Bone marrow (tissue), 2 donors: ENCODE data around the gene SVBP.
"Not testable (repeated sequence)": the region's sequence is repeated elsewhere in the genome, so short reads cannot be mapped to it uniquely, and the experiment has no call there.

Experiments
- DNase-seq, 2 donors: peaks; one replicate each; lab custom pipeline; 2025; lab: John Stamatoyannopoulos, UW

Gene SVBP

DNA sequence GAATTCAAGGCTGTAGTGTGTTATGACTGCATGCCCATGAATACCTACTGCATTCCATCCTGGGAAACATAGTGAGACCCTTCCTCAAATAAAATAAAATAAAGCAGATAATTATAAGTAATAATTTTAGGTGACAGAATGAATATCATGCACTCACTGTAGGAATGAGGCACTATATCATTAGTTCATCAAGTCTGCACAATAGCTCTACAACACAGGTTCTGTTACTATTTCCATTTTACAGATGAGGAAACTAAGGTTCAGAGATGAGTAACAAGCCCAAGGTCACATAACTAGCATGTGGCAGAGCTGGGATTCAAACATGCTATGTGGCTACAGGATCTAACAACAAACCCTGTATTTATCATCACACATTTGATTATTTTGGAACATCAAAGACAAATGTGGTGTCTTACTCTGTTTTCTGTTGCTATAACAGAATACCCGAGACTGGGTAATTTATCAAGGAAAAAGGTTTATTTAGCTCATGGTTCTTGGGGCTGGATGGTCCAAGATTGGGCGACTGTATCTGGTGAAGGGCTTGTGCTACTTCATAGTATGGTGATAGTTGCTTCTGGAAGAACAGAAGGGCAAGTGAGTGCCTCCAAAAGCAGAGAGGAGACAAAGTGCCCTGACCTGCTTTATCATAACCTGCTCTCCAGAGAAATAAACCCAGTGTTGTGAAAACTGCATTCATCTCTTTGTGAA, 24.4 kb upstream of the SVBP start:
- DNase-seq = no peak

DNA sequence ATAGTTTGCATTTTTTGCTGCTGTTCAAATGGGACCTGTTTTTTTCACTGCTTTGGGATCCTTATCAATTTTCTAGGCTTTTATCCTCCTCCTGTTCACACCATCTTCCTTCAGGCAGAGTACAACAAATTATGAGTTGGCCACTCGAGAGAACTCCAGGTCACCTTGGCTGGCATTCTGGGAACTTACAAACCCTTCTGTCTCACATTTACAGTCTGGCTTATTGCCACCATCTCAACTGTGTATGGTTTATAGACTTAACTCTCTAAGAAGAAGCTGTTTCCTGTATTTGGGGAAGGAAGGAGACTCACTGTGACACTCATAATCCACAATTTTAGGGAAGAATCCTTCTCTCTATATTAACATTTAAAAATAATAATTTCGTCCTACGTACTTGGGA, 23.8 kb upstream of the SVBP start:
- no peak for DNase-seq

DNA sequence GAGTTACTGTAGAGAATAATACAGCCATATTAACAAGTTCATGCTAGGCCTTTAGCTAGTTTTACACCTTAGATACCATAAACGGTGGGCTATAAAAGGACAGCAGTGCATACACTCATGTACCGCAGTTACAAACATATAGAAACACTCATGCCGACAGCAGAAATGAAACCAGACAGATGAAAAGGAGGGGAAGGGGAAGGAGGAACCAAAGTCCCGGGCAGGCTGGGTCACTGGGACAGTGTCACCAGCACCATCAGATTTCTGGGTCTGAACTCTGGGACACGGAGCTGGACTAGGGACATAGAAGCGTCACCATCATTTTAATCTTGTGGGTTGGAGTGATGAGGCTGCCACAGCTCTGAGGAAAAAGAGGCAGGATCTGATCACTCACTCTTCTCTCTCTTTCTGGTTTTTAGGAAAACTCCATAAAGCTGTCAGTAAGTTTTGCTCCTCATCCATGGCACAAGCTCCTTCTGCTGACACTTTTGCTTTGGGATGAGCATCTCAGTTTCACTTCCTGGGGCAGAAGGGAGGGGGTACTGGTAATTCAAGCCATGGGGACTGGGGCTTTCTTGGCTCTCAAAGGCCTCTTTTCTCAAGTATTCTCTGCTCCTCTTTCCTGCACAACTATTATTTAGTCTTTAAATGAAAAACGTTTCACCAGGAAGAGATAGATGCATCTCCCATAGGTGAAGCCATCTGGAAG, 21.4 kb upstream of the SVBP start:
- no peak for DNase-seq

DNA sequence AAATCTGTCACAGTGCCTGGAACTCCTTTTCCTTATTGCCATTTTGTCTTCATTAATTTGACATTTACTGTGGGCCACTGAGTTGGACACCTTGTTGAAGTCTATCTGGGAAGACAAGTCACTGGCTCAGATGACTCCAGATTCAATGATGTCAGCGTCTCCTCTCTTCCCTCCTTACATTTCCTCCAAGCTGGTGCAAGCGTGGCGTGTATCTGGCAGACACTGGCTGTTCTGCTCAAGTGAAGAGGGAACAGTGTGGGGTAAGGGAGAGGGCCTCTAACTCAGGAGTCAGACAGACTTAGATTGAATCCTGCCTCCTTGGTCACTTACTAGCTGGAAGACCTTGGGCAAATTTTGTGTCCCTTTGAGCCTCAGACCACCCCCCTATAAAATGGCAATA, 20.5 kb upstream of the SVBP start:
- DNase-seq = no peak

DNA sequence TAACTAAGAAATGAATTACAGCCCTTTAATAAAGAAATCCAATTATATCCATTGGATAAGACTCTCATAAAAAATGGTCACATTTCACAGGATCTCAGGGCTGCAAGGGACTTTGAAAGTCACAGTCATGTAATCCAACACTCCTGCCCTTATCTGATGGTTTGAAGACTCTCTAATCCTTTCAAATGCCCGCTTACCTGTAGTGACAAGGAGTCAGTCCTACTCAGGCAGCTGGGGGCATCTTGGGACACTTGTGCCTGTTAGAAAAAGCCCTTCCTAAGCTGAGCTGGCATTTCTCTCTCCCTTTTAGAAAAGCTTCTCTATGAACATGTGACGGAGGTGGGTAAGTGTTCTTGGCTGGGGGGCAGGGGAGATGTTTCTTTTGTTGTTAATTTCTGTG, 18.2 kb upstream of the SVBP start:
- no peak for DNase-seq

DNA sequence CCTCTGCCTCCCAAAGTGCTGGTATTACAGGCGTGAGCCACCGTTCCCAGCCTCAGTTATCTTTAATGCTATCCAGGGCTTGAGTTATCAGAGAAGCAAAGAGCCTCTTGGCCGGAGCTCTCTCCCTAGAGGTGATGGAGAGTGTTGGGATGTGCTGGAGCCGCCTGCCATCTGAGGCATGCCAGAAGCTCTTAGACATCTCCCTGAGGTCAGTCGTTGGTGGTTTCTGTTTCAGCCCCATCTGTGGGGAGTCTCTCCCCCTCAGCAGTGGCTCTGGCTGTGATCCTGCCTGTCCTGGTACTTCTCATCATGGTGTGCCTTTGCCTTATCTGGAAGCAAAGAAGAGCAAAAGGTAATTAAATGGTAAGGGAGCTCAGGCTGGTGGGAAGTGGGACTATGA, 17.6 kb upstream of the SVBP start:
- no peak for DNase-seq

GRCh38 chr1:42833981-42834380, 16.8 kb upstream of the SVBP start:
- no peak for DNase-seq

GRCh38 chr1:42832641-42833240, 15.5 kb upstream of the SVBP start:
- no peak for DNase-seq

DNA sequence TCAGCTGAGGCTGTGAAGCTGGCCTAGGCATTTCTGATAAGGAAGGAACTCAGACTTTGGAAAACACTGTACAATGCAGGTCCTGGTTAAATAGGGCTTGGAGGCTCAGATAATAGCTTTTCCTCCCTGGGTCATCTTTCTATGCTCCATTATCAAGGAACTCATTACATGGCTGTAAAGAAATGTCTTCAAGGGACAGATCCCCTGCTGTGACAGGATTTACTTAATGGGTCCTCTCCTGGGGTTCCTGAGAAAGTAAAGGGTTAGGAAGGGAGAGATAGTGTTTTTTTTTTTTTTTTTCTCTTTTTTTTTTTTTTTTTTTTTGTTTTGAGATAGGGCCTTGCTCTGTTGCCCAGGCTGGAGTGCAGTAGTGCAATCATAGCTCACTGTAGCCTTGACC, 14.1 kb upstream of the SVBP start:
- no peak for DNase-seq

- no peak for DNase-seq
Measured at GRCh38 chr1:42830631-42831030, 13.4 kb upstream of the SVBP start.

DNA sequence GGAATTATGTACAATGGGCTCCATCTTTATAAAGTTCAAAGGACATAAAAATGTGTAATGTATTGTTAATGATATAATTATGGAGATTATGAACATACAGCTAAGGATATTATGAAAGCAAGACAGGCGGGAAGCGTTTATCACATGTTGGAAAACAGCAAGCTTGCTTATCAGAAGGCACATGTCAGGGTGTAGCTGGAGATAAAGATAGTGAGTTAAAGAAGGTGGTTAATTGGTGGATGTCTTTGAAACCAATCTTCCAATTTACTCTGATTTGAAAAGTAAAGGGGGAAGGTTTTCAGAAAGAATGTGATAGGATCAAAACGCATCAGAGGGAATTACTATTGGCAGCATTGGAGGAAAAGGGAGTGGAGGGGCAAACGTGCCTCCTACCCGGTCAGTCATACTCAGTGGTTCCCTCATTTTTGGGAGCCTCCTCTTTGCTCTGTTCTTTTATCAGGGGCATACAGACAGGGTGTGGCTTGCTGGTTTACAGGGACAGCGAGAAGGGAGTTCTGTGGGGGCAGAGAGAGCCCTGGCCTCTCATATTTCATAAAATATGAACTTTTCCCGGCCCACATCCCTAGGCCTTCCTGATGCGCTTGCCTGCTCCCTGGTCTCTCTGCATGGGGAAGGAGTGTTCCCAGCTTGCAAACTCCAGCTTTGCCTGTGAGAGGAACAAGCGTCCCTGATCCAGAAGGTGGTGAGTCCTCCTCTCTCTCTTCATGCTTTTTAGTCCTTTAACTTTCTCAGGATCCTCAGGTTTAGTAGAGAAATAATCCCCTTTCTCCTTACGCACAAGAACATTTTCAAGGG, 8.0 kb upstream of the SVBP start:
- DNase-seq = no peak

- DNase-seq = no peak
Measured at GRCh38 chr1:42824481-42825035, 7.4 kb upstream of the SVBP start.

GRCh38 chr1:42822800-42823392, 5.7 kb upstream of the SVBP start:
- no peak for DNase-seq

DNA sequence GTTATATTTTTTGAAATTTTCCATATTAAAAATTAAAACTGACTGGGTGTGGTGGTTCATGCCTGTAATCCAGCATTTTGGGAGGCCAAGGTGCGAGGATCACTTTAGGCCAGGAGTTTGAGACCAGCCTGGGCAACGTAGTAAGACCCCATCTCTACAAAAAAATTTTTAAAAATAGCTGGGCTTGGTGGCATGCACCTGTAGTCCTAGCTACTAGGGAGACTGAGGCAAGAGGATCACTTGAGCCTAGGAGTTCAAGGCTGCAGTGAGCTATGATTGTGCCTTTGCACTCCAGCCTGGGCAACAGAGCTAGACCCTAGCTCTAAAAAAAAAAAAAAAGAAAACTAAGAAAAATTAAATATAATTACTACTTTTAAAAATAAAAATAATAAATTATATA, 4.5 kb upstream of the SVBP start:
- DNase-seq = no peak

DNA sequence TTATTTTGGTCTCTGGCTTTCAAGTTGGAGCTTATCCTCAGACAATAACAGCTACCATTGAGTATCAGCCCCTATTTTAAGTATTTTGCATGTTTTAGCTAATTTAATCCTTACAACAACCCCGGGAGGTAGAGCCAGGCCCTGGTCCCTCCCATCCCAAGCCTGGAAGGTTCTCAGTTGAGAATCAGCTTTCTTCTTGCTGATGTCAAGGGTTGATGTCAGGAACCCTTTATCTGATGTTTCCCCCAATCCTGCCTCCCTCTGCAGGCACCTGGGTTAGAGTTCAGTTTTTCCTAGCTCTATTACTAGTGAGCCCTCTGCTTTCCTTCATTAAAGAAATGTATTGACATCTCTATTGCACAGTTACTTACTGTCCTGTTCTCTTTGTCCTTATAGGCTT, 3.6 kb upstream of the SVBP start:
- no peak for DNase-seq

- DNase-seq = no peak
Measured at GRCh38 chr1:42817976-42818375, 779 bp upstream of the SVBP start.

DNA sequence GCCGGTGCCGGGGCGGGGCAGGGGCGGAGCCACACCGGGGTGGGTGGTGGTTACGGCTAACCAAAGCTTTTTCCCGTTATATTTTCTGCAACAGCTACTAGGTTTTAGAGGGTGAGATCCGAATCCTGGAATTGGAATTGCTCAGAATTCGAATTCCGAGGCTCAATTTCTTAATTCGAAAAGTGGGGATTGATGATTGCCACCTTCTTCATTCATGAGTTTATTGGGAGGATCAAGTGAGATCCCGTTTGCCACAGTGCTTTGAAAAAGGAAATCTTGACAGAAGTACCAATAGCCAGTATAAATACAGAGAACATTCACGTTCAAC, 207 bp upstream of the SVBP start:
- DNase-seq = no peak

DNA sequence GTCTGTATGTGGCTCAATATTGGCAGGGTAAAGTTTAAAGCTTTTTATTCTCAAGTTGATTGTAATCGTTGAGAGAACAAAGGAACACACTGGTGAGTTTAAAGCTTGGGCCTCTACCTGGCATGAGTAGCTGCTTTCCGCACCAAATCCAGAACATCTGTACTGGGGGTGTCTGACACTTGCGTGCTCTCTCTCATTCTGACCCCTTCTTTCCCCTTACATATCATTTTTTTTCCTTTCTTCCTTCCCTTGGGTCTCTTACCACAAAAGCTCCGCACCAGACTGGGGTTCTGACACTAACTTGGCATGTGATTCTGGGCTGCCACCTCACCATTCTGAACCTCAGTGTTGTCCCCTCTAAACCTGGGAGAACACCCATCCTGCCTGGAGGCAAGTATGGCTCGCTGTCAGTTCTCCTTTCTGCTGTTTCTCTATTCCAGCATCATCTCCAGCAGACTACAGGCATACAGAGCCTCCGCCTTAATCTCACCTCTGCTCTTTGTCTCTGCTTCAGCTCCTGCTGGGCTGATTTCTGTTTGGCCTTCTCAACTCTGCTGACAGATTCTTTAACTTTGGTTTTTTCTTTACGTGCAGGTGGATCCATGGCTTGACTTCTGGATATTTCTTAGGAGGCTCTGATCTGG, 1.1 kb downstream of the SVBP start:
- no peak for DNase-seq

DNA sequence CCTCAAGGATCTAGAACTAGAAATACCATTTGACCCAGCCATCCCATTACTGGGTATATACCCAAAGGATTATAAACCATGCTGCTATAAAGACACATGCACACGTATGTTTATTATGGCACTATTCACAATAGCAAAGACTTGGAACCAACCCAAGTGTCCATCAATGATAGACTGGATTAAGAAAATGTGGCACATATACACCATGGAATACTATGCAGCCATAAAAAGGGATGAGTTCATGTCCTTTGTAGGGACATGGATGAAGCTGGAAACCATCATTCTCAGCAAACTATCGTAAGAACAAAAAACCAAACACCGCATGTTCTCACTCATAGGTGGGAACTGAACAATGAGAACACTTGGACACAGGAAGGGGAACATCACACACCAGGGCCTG, 2.4 kb downstream of the SVBP start:
- DNase-seq = not testable (repeated sequence)

DNA sequence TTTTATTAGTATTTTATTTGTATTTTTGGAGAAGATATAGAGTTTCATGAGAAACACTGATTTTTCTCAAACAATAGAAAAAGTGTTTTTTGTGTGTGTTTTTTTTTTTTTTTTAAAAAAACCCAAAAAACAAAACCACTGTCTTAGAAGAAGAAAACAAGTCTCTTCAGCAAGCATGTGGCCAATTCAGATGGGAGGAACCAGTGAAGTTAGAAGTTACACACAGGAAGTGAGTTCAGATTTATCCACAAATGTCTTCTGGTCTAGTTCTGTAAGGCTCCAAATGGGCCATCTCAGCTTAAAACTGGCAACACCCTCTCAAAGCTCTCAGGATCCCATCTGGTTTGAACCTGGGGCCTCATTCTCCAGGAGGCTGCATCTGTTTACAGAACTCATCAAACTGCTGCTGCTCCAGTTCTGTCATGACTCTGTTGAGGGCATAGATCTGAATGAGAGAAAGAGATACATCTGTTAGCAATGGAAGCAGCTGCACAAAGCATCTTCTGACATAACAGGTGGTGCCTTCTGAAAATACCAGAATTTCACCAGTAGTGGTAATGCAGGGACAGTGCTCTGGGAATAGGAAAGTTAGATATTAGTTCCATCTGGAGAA, 10.0 kb downstream of the SVBP start:
- DNase-seq = no peak

- DNase-seq = no peak
Measured at GRCh38 chr1:42806593-42806992, 10.6 kb downstream of the SVBP start.
